GM12891 (cell line): Measurements from ENCODE around the gene MT1B.

Experiments
- PAX5 ChIP-seq: IDR thresholded peaks from 2 replicates; pipeline ENCODE4 v1.6.1; 2011; ENCODE audit warnings: low read length, moderate library complexity, mild to moderate bottlenecking; ENCODE audit not compliant: insufficient read depth, severe bottlenecking
- POLR2A ChIP-seq: IDR thresholded peaks from 2 replicates; pipeline ENCODE4 v1.6.1; 2011; ENCODE audit warnings: low read depth, low read length, control low read depth
- POLR2AphosphoS5 ChIP-seq: IDR thresholded peaks from 2 replicates; pipeline ENCODE4 v1.6.1; 2011; ENCODE audit warnings: low read depth, low read length, control low read depth
- POU2F2 ChIP-seq: IDR thresholded peaks from 2 replicates; pipeline ENCODE4 v1.6.1; 2011; ENCODE audit warnings: low read depth, mild to moderate bottlenecking, control low read depth, low read length, moderate library complexity
- SPI1 ChIP-seq: IDR thresholded peaks from 2 replicates; pipeline ENCODE4 v1.6.1; 2011; ENCODE audit warnings: low read depth, low read length, control low read depth
- TAF1 ChIP-seq: IDR thresholded peaks from 2 replicates; pipeline ENCODE4 v1.6.1; 2011; ENCODE audit warnings: low read depth, low read length, control low read depth

DNA sequence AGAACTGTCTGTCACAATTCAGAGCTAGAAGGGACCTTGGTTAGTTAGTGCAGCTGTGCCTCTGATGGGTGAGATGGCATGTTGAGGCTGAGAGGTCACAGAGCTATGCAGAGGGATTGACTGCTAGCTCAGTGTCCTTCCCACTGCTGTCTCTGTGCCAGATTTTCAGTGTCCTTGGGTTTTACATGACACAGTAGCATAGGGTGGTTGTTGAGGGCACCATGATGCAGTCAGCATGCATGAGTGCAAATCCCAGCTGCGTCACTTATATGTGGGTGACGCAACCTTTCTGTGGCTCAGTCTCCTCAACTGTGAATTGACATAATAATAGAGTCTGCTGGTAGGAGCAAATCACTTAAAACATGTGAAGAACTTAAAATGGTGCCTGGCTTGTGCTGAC is 10.5 kb upstream of the MT1B start:
- no peak for TF ChIP-seq POLR2A
- no peak for TF ChIP-seq TAF1
- no peak for TF ChIP-seq POLR2AphosphoS5
- TF ChIP-seq SPI1, result no peak
- TF ChIP-seq POU2F2, result no peak
- TF ChIP-seq PAX5, result no peak
